HepG2 (cell line): Measurements from ENCODE around the gene CELF2. TPM values are rescaled to one million over a fixed set of nuclear protein-coding genes. Genes with fewer than 3 reads are reported as not detected.

Source experiments
- ATAC-seq: fragments of 200-7000 bp; cut with Tn5 transposase; 3 replicates; pipeline ENCODE4 v1.9.1; 2020; ENCODE audit warnings: mild to moderate bottlenecking, moderate library complexity
- BruUV-seq: library from RNA; stranded (reverse); fragments of 400-500 nt; replicated peaks from 2 replicates; lab custom pipeline; 2021; lab: Mats Ljungman, UMichigan
- CTCF ChIA-PET: fragments of 300-600 bp; formaldehyde crosslinking; extraction: SDS; loops from one replicate; lab custom pipeline; 2021; ENCODE audit warnings: low total read pairs, inconsistent platforms, low intra/inter-chr PET ratio; lab: Yijun Ruan, JAX
- POLR2A ChIA-PET: fragments of 350-600 bp; sonication (Branson Sonifier 250); formaldehyde crosslinking; loops from one replicate; lab custom pipeline; 2020; ENCODE audit warnings: antibody characterized with exemption, inconsistent platforms; lab: Yijun Ruan, JAX
- DNase-seq: peaks from one replicate; pipeline ENCODE4 v3.0.0-alpha.2; 2015; ENCODE audit warnings: low spot score
- FAIRE-seq: peaks from 3 replicates; lab custom pipeline; 2011; peaks lifted over from hg19 to GRCh38; lab: Jason Lieb, UNC
- H2AFZ ChIP-seq: one replicate; pipeline ENCODE4 v1.6.1; 2011; ENCODE audit warnings: low read length, inconsistent platforms
- H3K27ac ChIP-seq: fragments of 300-600 bp; 3 replicates; pipeline ENCODE4 v1.8.0; 2011; ENCODE audit warnings: mixed run types, mild to moderate bottlenecking, mixed read lengths, low read length, inconsistent platforms; ENCODE audit not compliant: insufficient read depth; ENCODE audit errors: extremely low read length
- H3K27me3 ChIP-seq, 2 experiments: fragments of 200-600 bp in 1 of 2; 2 replicates in 1 of 2; 3 replicates in 1 of 2; pipeline versions ENCODE4 v1.6.0 to v1.8.0; 2011; ENCODE audit warnings: low read length in 2 of 2, mild to moderate bottlenecking in 2 of 2, moderate library complexity in 2 of 2, inconsistent platforms in 1 of 2; ENCODE audit not compliant: insufficient read depth in 2 of 2, control insufficient read depth in 1 of 2
- H3K36me3 ChIP-seq, 2 experiments: fragments of 200-600 bp in 1 of 2; replicated peaks in 1 of 2; 2 replicates in 1 of 2; 3 replicates in 1 of 2; pipeline versions ENCODE4 v1.5.1 to v1.8.0; 2011; ENCODE audit warnings: low read length in 2 of 2, inconsistent platforms in 1 of 2; ENCODE audit not compliant: insufficient read depth in 2 of 2, control insufficient read depth in 1 of 2
- H3K4me1 ChIP-seq: 2 replicates; pipeline ENCODE4 v1.5.1; 2012; ENCODE audit warnings: low read length, inconsistent platforms; ENCODE audit not compliant: insufficient read depth
- H3K4me2 ChIP-seq: 2 replicates; pipeline ENCODE4 v1.6.0; 2011; ENCODE audit warnings: low read depth, low read length, inconsistent platforms
- H3K4me3 ChIP-seq, 3 experiments: fragments of 200-600 bp in 1 of 3; sonication (generic), shearing (Covaris generic) in 1 of 3; replicated peaks in 1 of 3; 2 replicates each; pipeline ENCODE4 v1.5.1; 2011 to 2016; ENCODE audit warnings: low read length in 3 of 3, inconsistent platforms in 2 of 3, low read depth in 2 of 3, mild to moderate bottlenecking in 2 of 3, control low read depth in 1 of 3, mixed read lengths in 1 of 3; ENCODE audit not compliant: insufficient read depth in 1 of 3
- H3K79me2 ChIP-seq: one replicate; pipeline ENCODE4 v1.6.1; 2011; ENCODE audit warnings: low read length, inconsistent platforms; ENCODE audit not compliant: insufficient read depth
- H3K9ac ChIP-seq: 2 replicates; pipeline ENCODE4 v1.6.0; 2011; ENCODE audit warnings: mild to moderate bottlenecking, low read depth, low read length, inconsistent platforms; ENCODE audit not compliant: insufficient read depth
- H3K9me3 ChIP-seq: 2 replicates; pipeline ENCODE4 v1.5.1; 2012; ENCODE audit warnings: mild to moderate bottlenecking, low read length
- H4K20me1 ChIP-seq: 2 replicates; pipeline ENCODE4 v1.6.0; 2011; ENCODE audit warnings: inconsistent platforms, mild to moderate bottlenecking, low read length, moderate library complexity; ENCODE audit not compliant: insufficient read depth
- GZF1 ChIP-seq: sonication (generic); formaldehyde crosslinking; IDR thresholded peaks from 2 replicates; pipeline ENCODE4 v1.5.1; 2020; ENCODE audit warnings: mild to moderate bottlenecking, missing genetic modification reagents
- ISX ChIP-seq: sonication (generic); formaldehyde crosslinking; conservative IDR thresholded peaks from 2 replicates; pipeline ENCODE4 v1.5.0; 2020; ENCODE audit warnings: missing genetic modification reagents
- MBNL3 ChIP-seq: fragments of 250-450 bp; sonication (Bioruptor Pico); conservative IDR thresholded peaks from 2 replicates; pipeline ENCODE4 v1.8.0; 2022; ENCODE audit warnings: mild to moderate bottlenecking, inconsistent platforms
- SMC3 ChIP-seq: IDR thresholded peaks from 2 replicates; pipeline ENCODE4 v1.6.1; 2011; ENCODE audit warnings: low read length, improper control_type of control experiment
- ZBTB42 ChIP-seq: sonication (generic); formaldehyde crosslinking; IDR thresholded peaks from 2 replicates; pipeline ENCODE4 v1.5.0; 2020; ENCODE audit warnings: mild to moderate bottlenecking, missing genetic modification reagents
- ZNF274 ChIP-seq: sonication (generic); formaldehyde crosslinking; IDR thresholded peaks from 2 replicates; pipeline ENCODE4 v1.5.1; 2020; ENCODE audit warnings: mild to moderate bottlenecking, missing genetic modification reagents
- ZNF572 ChIP-seq: sonication (generic); formaldehyde crosslinking; IDR thresholded peaks from 2 replicates; pipeline ENCODE4 v1.5.1; 2020; ENCODE audit warnings: mild to moderate bottlenecking, missing genetic modification reagents
- ZZZ3 ChIP-seq: sonication (generic); formaldehyde crosslinking; IDR thresholded peaks from 2 replicates; pipeline ENCODE4 v1.4.0; 2020; ENCODE audit warnings: missing genetic modification reagents, mild to moderate bottlenecking, borderline replicate concordance
- WGBS: methylation state at CpG from one replicate; pipeline ENCODE4 v1.1.6; 2017; ENCODE audit warnings: low lambda C conversion rate; 5-methylcytosine and 5-hydroxymethylcytosine counted together
- in situ Hi-C: cut with HindIII; loops from 2 replicates; pipeline ENCODE4 v1.10.0; 2017; ENCODE audit warnings: low pct_unique_long_range_greater_than_20kb; ENCODE audit not compliant: extremely low pct_ligation_motif_present
- intact Hi-C: fragments of 100-400 bp; cut with micrococcal nuclease; formaldehyde crosslinking; loops from one replicate; pipeline ENCODE4 v1.10.0; 2022; ENCODE audit not compliant: unreplicated experiment
- polyA plus RNA-seq, 8 experiments: library from polyadenylated mRNA; depleted of rRNA in 3 of 8; stranded (reverse) in 7 of 8; unstranded in 1 of 8; fragments of >200 nt; fragmentation: Illumina TruSeq in 4 of 8; extraction: Trizol in 4 of 8; gene quantifications; 2 replicates each; pipeline versions ENCODE4 v1.2.1 to v1.2.3, GENCODE V29; 2011 to 2016; ENCODE audit warnings: low read depth in 4 of 8, missing spikeins in 1 of 8, mixed read lengths in 1 of 8; ENCODE audit not compliant: insufficient read depth in 1 of 8
- total RNA-seq, 5 experiments: library from RNA; depleted of rRNA; stranded (reverse); fragments of >200 nt; fragmentation: Illumina TruSeq; extraction: Trizol; gene quantifications; 2 replicates each; pipeline ENCODE4 v1.2.3, GENCODE V29; 2016; ENCODE audit warnings: low read depth in 1 of 5
- TF ChIP-seq, protein P1 (sequence below): sonication (generic); IDR thresholded peaks from 2 replicates; pipeline ENCODE4 v1.6.1; 2016; ENCODE audit warnings: low read depth, borderline replicate concordance
- TF ChIP-seq, protein P2 (sequence below): sonication (generic); formaldehyde crosslinking; IDR thresholded peaks from 2 replicates; pipeline ENCODE4 v1.5.0; 2020; ENCODE audit warnings: missing genetic modification reagents
- TF ChIP-seq, protein P3 (sequence below): sonication (generic); formaldehyde crosslinking; IDR thresholded peaks from 2 replicates; pipeline ENCODE4 v1.8.1; 2023; ENCODE audit warnings: mild to moderate bottlenecking, moderate library complexity, missing genetic modification reagents
- TF ChIP-seq, protein P4 (sequence below): sonication (generic); formaldehyde crosslinking; IDR thresholded peaks from 2 replicates; pipeline ENCODE4 v1.5.0; 2020; ENCODE audit warnings: mild to moderate bottlenecking, missing genetic modification reagents

Gene CELF2
- total and polyA plus RNA-seq, 2 of the 13 experiments (the other 11 are each of a cell fraction or from before 2014, with no cell fraction given) = not detected

DNA sequence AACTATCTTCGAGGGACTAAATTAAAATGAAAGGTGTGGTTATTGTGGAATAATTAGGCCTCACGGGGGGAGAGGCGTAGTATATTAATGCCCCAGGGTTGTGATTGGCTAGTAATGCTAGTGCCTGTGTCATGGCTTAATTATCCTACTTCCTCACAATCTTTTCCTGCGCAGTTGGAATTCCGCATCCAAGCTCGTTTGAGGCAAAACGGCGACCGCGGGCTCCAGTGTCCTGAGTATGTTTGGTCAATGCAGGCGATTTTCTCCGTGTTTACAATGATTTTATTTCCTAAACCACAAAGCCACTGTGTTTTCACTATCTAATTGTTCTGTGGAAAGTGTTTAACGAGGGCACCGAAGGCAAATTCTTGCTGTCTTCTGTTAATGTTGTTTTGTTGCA, 282.9 kb downstream of the CELF2 start (continued):
- no peak for TF ChIP-seq SMC3
- no peak for TF ChIP-seq ZZZ3 (CRISPR knock-in tag)
- no peak for TF ChIP-seq MBNL3 (CRISPR knock-in tag)
- no peak for TF ChIP-seq ISX (CRISPR knock-in tag)
- no peak for TF ChIP-seq GZF1 (CRISPR knock-in tag)
- TF ChIP-seq, protein P1, sequence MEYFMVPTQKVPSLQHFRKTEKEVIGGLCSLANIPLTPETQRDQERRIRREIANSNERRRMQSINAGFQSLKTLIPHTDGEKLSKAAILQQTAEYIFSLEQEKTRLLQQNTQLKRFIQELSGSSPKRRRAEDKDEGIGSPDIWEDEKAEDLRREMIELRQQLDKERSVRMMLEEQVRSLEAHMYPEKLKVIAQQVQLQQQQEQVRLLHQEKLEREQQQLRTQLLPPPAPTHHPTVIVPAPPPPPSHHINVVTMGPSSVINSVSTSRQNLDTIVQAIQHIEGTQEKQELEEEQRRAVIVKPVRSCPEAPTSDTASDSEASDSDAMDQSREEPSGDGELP = no peak

DNA sequence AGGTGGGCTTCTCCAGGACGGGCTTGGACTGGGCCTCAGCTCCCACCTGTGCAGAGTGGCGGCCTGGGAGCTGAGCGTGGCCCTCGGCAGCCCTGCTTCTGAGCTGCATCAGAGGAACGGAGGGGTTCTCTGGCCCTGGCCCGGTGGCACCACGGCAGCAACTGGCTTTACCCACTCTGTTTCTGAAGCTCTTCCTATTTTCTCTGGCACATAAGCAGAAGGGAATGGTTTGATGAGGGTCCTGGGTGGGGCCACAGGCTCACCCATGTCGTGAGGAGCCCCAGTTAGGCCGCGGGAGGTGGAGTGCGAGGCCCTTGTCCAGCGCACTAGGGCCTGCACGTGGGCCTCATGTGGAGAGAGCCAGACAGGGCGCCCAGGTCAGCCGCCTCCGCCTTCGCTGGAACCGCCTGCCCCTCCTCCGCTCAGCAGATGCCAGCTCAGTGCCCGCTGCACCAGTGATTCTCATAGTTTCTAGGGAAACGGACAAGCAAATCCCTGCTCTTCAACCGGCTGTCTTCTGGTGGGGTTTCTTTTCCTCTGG, 284.0 kb downstream of the CELF2 start:
- Histone ChIP-seq H3K27me3 (peaks cover 3 to 55% of the 10 kb centered on the region in 2 experiments; a peak in 4 of 5 replicates), H3K9me3 (no peaks in the 10 kb centered on the region), H2AFZ (no peak overlapping the region), H3K4me1 (no peaks in the 10 kb centered on the region), H3K4me3 (no peak overlapping the region), H3K9ac (no peak overlapping the region), H3K36me3 (no peaks in the 10 kb centered on the region), H3K27ac (no peak overlapping the region), H4K20me1 (no peaks in the 10 kb centered on the region), H3K4me2 (no peak overlapping the region), H3K79me2 (no peaks in the 10 kb centered on the region)
- WGBS = 51% methylated on average over 6 of the region's 22 CpGs
- ATAC-seq = no peak
- CTCF ChIA-PET = no interaction called here
- in situ Hi-C loops (no loop called here), intact Hi-C loops (no loop called here)
- FAIRE-seq = no peak
- POLR2A ChIA-PET = no interaction called here
- BruUV-seq = no TSS peak
- TF ChIP-seq, protein P2, sequence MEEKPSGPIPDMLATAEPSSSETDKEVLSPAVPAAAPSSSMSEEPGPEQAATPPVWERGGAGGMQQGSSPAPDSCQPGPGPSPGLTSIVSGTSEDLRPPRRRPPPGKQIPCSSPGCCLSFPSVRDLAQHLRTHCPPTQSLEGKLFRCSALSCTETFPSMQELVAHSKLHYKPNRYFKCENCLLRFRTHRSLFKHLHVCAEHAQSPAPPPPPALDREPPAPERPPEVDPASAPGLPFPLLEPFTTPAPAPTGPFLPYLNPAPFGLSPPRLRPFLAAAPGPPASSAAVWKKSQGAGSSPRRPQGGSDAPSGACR (CRISPR knock-in tag) = no peak
- TF ChIP-seq ZNF274 (CRISPR knock-in tag) (no peak), ZNF572 (CRISPR knock-in tag) (no peak), ZBTB42 (CRISPR knock-in tag) (no peak)
- TF ChIP-seq, protein P3, sequence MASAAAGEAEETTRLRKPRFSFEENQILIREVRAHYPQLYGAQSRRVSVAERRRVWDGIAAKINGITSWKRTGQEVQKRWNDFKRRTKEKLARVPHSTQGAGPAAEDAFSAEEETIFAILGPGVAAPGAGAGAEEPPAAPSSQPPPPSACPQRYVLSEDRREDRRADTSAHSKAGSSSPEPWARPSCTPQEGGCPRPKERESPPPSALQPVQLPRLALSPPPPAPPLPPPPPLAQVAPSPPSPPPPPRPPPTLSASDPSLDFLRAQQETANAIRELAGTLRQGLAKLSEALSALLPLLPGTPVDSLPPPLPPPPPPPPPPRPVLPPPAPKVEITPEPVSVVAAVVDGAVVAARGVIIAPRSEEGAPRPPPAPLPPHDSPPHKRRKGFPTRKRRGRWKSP (CRISPR knock-in tag) = no peak
- TF ChIP-seq, protein P4, sequence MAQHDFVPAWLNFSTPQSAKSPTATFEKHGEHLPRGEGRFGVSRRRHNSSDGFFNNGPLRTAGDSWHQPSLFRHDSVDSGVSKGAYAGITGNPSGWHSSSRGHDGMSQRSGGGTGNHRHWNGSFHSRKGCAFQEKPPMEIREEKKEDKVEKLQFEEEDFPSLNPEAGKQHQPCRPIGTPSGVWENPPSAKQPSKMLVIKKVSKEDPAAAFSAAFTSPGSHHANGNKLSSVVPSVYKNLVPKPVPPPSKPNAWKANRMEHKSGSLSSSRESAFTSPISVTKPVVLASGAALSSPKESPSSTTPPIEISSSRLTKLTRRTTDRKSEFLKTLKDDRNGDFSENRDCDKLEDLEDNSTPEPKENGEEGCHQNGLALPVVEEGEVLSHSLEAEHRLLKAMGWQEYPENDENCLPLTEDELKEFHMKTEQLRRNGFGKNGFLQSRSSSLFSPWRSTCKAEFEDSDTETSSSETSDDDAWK (CRISPR knock-in tag) = no peak
- no peak for DNase-seq
